Tibial artery (tissue), 4 donors: ENCODE results near the gene MAN2B2.

Experiments used
- DNase-seq, 2 donors: peaks; one replicate each; pipeline ENCODE4 v3.0.0-alpha.2; 2019
- H3K27ac ChIP-seq, 2 donors: fragments of 200-600 bp; sonication (generic) in 1 of 2; 1 replicate in 1 of 2; 2 replicates in 1 of 2; pipeline ENCODE4 v1.5.1; 2018 to 2019; ENCODE audit warnings: mild to moderate bottlenecking in 1 of 2
- H3K27me3 ChIP-seq, 2 donors: fragments of 200-600 bp; sonication (generic) in 1 of 2; one replicate each; pipeline versions ENCODE4 v1.5.1 to v1.6.0; 2016 to 2019
- H3K36me3 ChIP-seq, 3 donors: fragments of 200-600 bp; sonication (generic) in 2 of 3; one replicate each; pipeline ENCODE4 v1.5.1; 2016 to 2019; ENCODE audit warnings: mild to moderate bottlenecking in 2 of 3
- H3K4me1 ChIP-seq, 4 donors: fragments of 200-600 bp; sonication (generic) in 2 of 4; 1 replicate in 3 of 4; 2 replicates in 1 of 4; pipeline ENCODE4 v1.5.1; 2016 to 2019
- H3K4me3 ChIP-seq, 2 donors: fragments of 200-600 bp; sonication (generic) in 1 of 2; 1 replicate in 1 of 2; 2 replicates in 1 of 2; pipeline ENCODE4 v1.5.1; 2018 to 2019; ENCODE audit warnings: mild to moderate bottlenecking in 2 of 2
- H3K9me3 ChIP-seq, 3 donors: fragments of 200-600 bp; sonication (generic) in 1 of 3; one replicate each; pipeline ENCODE4 v1.5.1; 2016 to 2019
- CTCF ChIP-seq, 2 experiments: fragments of 200-600 bp in 1 of 2; fragments of 450-650 bp in 1 of 2; IDR thresholded peaks; one replicate each; pipeline ENCODE4 v1.5.1; 2017 to 2019; ENCODE audit warnings: antibody characterized with exemption in 2 of 2, mild to moderate bottlenecking in 1 of 2, moderate library complexity in 1 of 2
- intact Hi-C: fragments of 100-400 bp; cut with DNase I; formaldehyde crosslinking; loops from one replicate; pipeline ENCODE4 v1.15.0; 2023; ENCODE audit warnings: low total_unique reads

Gene MAN2B2

DNA sequence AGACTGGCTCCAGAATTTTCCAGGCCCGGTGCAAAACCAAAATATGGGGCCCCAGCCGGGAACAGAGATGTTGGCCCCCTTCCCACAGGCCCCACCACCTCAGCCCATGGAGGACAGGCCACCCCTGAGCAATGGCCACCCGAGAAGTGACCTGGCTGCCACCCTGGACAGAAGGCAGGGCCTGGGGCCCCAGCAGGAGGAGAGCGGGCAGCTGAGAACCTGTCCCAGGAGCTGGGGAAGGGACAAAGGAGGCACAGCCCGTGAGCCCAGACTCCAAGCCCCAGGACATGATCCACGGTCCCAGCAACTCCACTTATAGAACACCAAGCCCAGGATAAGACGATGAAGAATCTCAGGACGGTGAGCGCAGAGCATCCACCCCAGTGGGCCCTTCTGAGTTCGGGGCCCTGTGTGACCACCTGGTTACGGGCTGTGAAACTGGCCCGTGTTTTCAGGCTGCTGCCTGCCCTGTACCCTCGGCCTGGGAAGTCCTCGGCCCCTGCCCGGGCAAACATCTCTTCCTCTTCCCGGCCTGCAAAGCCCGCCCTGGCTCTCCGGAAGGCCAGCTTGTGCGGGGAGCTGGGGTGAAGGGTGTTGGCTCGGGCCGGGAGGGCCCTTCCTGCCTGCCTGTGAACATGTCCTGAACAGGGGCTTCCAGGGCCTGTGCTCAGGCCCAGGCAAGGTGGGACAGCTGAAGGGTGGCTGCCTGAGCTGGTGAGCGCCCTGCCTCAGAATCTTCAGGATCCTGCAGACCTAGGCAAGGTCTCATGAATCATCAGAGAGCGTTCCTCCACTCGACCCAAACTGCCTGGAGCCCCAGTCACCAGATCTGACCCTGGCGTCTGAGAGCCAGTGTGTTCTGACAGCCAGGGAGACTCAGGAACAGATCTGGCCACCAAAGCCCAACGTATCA is 47.0 kb upstream of the MAN2B2 start:
- Histone ChIP-seq H3K4me3 (no peak overlapping the region), H3K36me3 (no peaks in the 10 kb centered on the region), H3K27ac (no peak overlapping the region), H3K27me3 (peaks cover 0 to 24% of the 10 kb centered on the region in 2 donors), H3K4me1 (no peaks in the 10 kb centered on the region), H3K9me3 (no peaks in the 10 kb centered on the region)
- no peak for TF ChIP-seq CTCF (IDR thresholded peaks at IDR 0.05)
- intact Hi-C loops: no loop called here
- no peak for DNase-seq

DNA sequence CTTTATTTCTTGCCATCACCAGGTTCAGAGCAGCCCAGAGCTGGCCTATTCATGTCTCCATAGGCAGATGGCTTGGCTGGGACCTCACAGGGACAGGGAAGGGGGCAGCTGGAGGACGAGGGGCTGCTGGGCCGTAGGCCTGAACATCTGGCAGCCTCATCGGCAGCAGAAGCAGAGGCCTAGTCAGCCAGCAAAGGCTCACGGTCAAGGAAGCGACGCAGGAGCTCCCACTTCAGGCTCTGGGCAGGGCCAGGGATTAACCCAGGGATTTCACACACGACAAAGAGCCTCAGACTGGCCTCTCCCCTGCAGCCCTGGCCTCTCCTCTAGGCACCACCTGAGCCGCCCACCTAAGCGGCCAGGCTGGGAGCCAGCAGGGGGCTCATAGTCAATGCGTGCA is 46.0 kb upstream of the MAN2B2 start:
- DNase-seq: no peak
- no peak overlapping the region for H3K27ac ChIP-seq
- no peaks in the 10 kb centered on the region for H3K36me3 ChIP-seq
- no peak overlapping the region for H3K4me3 ChIP-seq
- no peaks in the 10 kb centered on the region for H3K9me3 ChIP-seq
- no peak for TF ChIP-seq CTCF (IDR thresholded peaks at IDR 0.05)
- intact Hi-C loops: no loop called here
- peaks cover 0 to 24% of the 10 kb centered on the region in 2 donors for H3K27me3 ChIP-seq
- H3K4me1 ChIP-seq: no peaks in the 10 kb centered on the region

DNA sequence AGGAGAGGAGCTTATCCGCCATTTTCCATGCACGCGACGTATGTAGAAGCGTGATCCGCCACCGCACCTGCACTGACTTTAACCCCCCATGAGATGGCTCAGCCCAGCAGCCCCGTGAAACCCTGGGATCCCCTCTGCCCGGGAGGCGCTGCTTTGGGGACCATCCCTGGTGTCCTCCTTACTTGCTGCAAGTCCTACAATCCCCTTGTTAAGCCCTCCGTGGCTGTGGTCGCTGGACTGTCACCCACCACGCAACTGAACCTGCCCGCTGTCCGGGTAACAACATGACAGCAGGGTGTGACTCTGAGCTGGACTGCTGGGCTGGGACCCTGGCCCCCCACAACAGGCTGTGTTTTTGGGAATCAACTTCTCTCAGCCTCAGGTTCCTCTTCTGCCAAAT is 44.7 kb upstream of the MAN2B2 start:
- no peak for TF ChIP-seq CTCF (IDR thresholded peaks at IDR 0.05)
- H3K4me1 ChIP-seq: no peaks in the 10 kb centered on the region
- peaks cover 0 to 29% of the 10 kb centered on the region in 2 donors for H3K27me3 ChIP-seq
- intact Hi-C loops: no loop called here
- H3K27ac ChIP-seq: no peak overlapping the region
- no peaks in the 10 kb centered on the region for H3K9me3 ChIP-seq
- no peaks in the 10 kb centered on the region for H3K36me3 ChIP-seq
- H3K4me3 ChIP-seq: no peak overlapping the region
- DNase-seq: no peak

GRCh38 chr4:6530964-6531363 is 44.0 kb upstream of the MAN2B2 start:
- no peak for TF ChIP-seq CTCF (IDR thresholded peaks at IDR 0.05)
- Histone ChIP-seq H3K4me1 (no peaks in the 10 kb centered on the region), H3K36me3 (no peaks in the 10 kb centered on the region), H3K4me3 (no peak overlapping the region), H3K27me3 (peaks cover 0 to 32% of the 10 kb centered on the region in 2 donors), H3K9me3 (no peaks in the 10 kb centered on the region), H3K27ac (no peak overlapping the region)
- intact Hi-C loops: no loop called here
- no peak for DNase-seq

GRCh38 chr4:6532102-6532501 is 42.9 kb upstream of the MAN2B2 start:
- Histone ChIP-seq H3K36me3 (no peaks in the 10 kb centered on the region), H3K4me1 (no peaks in the 10 kb centered on the region), H3K27ac (no peak overlapping the region), H3K27me3 (peaks cover 0 to 32% of the 10 kb centered on the region in 2 donors), H3K4me3 (no peak overlapping the region), H3K9me3 (no peaks in the 10 kb centered on the region)
- intact Hi-C loops: no loop called here
- no peak for DNase-seq
- TF ChIP-seq CTCF (IDR thresholded peaks at IDR 0.05): no peak
